ENCODE results near the gene PCNA.

The PCNA gene

GRCh38 chr20:5119435-5120184 lies at the start of gene PCNA:
Gene PCNA, minus strand, starts transcription at chr20:5119958. Its CDS starts 160 bp downstream, at chr20:5119798.
- peak; percentile 94 for DNase-seq

- no peak for DNase-seq
Measured at GRCh38 chr20:5168651-5169396, 49.1 kb upstream of the PCNA start.

- no peak for DNase-seq
Measured at GRCh38 chr20:5164645-5165625, 45.2 kb upstream of the PCNA start.

GRCh38 chr20:5161536-5162164 lies 41.9 kb upstream of the PCNA start:
- no peak for DNase-seq

- DNase-seq: no peak
Measured at GRCh38 chr20:5160882-5161281, 41.1 kb upstream of the PCNA start.

GRCh38 chr20:5159928-5160327 lies 40.2 kb upstream of the PCNA start:
- no peak for DNase-seq

- no peak for DNase-seq
Measured at GRCh38 chr20:5156675-5157448, 37.1 kb upstream of the PCNA start.

- no peak for DNase-seq
Measured at GRCh38 chr20:5155404-5155803, 35.6 kb upstream of the PCNA start.

GRCh38 chr20:5154543-5154925 lies 34.8 kb upstream of the PCNA start:
- DNase-seq: no peak

GRCh38 chr20:5153612-5154542 lies 34.1 kb upstream of the PCNA start:
- DNase-seq: no peak

- DNase-seq: no peak
Measured at GRCh38 chr20:5153152-5153467, 33.4 kb upstream of the PCNA start.

- DNase-seq: no peak
Measured at GRCh38 chr20:5150226-5151076, 30.7 kb upstream of the PCNA start.

GRCh38 chr20:5149892-5150225 lies 30.1 kb upstream of the PCNA start:
- DNase-seq: no peak

- DNase-seq: no peak
Measured at GRCh38 chr20:5148581-5148980, 28.8 kb upstream of the PCNA start.

- no peak for DNase-seq
Measured at GRCh38 chr20:5146871-5147592, 27.3 kb upstream of the PCNA start.

GRCh38 chr20:5146099-5146668 lies 26.4 kb upstream of the PCNA start:
- DNase-seq: no peak

GRCh38 chr20:5145365-5146098 lies 25.8 kb upstream of the PCNA start:
- DNase-seq: no peak

- no peak for DNase-seq
Measured at GRCh38 chr20:5143851-5144250, 24.1 kb upstream of the PCNA start.
